Measurements from ENCODE around the gene PMEL.

- TF ChIP-seq, protein P1, sequence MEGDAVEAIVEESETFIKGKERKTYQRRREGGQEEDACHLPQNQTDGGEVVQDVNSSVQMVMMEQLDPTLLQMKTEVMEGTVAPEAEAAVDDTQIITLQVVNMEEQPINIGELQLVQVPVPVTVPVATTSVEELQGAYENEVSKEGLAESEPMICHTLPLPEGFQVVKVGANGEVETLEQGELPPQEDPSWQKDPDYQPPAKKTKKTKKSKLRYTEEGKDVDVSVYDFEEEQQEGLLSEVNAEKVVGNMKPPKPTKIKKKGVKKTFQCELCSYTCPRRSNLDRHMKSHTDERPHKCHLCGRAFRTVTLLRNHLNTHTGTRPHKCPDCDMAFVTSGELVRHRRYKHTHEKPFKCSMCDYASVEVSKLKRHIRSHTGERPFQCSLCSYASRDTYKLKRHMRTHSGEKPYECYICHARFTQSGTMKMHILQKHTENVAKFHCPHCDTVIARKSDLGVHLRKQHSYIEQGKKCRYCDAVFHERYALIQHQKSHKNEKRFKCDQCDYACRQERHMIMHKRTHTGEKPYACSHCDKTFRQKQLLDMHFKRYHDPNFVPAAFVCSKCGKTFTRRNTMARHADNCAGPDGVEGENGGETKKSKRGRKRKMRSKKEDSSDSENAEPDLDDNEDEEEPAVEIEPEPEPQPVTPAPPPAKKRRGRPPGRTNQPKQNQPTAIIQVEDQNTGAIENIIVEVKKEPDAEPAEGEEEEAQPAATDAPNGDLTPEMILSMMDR (IDR thresholded peaks at IDR 0.05) = no peak
- peak in 3 of 4 donors; percentile 56 to 66 (median 66) for TF ChIP-seq POLR2AphosphoS5 (IDR thresholded peaks at IDR 0.05)
Measured at GRCh38 chr12:55927588-55928502, 38.0 kb downstream of the PMEL start, which contains the start of gene PYM1.
